HUES6 (cell line): Measurements from ENCODE around the gene OR51B6.
"Not testable (repeated sequence)": the region's sequence is repeated elsewhere in the genome, so short reads cannot be mapped to it uniquely, and the experiment has no call there.

ENCODE experiments used
- H3K27ac ChIP-seq: 2 replicates; pipeline ENCODE4 v1.7.0; 2013; ENCODE audit warnings: low read depth, mild to moderate bottlenecking, low read length, inconsistent platforms
- H3K27me3 ChIP-seq: 2 replicates; pipeline ENCODE4 v1.6.1; 2013; ENCODE audit warnings: low read length; ENCODE audit not compliant: control insufficient read depth, insufficient read depth
- H3K36me3 ChIP-seq: 2 replicates; pipeline ENCODE4 v1.6.1; 2013; ENCODE audit warnings: low read length; ENCODE audit not compliant: control insufficient read depth, insufficient read depth
- H3K4me1 ChIP-seq: 2 replicates; pipeline ENCODE4 v1.6.1; 2013; ENCODE audit warnings: low read length; ENCODE audit not compliant: control insufficient read depth, insufficient read depth
- H3K4me3 ChIP-seq: 2 replicates; pipeline ENCODE4 v1.5.1; 2013; ENCODE audit warnings: low read depth, low read length
- H3K9ac ChIP-seq: one replicate; pipeline ENCODE4 v1.6.1; 2013; ENCODE audit warnings: mild to moderate bottlenecking, low read length
- H3K9me3 ChIP-seq: 2 replicates; pipeline ENCODE4 v1.6.1; 2013; ENCODE audit warnings: low read depth, low read length; ENCODE audit not compliant: control insufficient read depth, insufficient read depth

The OR51B6 gene, protein sequence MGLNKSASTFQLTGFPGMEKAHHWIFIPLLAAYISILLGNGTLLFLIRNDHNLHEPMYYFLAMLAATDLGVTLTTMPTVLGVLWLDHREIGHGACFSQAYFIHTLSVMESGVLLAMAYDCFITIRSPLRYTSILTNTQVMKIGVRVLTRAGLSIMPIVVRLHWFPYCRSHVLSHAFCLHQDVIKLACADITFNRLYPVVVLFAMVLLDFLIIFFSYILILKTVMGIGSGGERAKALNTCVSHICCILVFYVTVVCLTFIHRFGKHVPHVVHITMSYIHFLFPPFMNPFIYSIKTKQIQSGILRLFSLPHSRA

DNA sequence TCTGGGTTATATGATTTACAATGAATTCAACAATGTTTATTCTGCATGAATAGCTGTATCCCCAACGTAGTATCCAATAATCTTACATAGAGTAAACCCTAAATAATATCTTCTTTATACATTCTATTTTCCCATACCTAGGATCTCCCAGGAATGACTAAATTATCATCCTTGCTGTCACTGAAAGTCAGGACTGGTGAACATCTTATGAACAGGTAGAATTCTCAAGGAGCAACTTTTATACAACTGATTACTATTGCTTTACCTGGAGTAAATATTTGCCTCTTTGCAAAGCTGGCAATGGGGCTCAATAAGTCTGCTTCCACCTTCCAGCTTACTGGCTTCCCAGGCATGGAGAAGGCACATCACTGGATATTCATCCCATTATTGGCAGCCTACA, at the start of gene OR51B6:
Gene OR51B6, plus strand, starts transcription at position 301 of the 400 bp plus-strand sequence. Its CDS starts 0 bp downstream, at position 301.
- no peak within 1 kb of the TSS for H3K4me3 ChIP-seq
- no peaks in the 10 kb centered on the region for H3K27me3 ChIP-seq
- no peak within 1 kb of the TSS for H3K27ac ChIP-seq
- no peaks in the 10 kb centered on the region for H3K9me3 ChIP-seq
- no peak within 1 kb of the TSS for H3K9ac ChIP-seq
- H3K36me3 ChIP-seq, result no peaks in the 10 kb centered on the region
- peaks cover 12% of the 10 kb centered on the region for H3K4me1 ChIP-seq

DNA sequence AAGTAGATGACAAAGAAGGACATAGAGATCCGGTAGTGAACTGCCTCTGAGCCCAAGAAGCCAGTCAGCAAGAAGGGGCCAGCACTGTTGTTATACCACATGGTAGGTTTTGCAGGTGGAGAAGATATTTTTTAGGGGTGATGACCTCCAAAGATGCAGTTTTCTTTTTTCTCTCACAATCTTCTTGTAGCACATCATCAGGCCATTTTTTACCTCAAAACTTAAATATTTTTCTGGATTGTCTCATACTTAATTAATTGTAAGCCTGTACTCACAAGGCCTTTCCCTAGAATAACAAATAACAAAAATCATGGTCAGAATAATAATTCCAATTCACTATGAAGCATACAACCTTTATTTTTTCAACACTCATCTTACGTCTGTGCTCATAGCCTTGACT, 49.5 kb upstream of the OR51B6 start, which contains the start of gene OR51B4:
Gene OR51B4, minus strand, starts transcription at position 101 of the 400 bp plus-strand sequence. Its CDS starts 0 bp downstream, at position 101.
- Histone ChIP-seq H3K4me1 (no peaks in the 10 kb centered on the region), H3K9ac (no peak within 1 kb of the TSS), H3K9me3 (no peaks in the 10 kb centered on the region), H3K27me3 (no peaks in the 10 kb centered on the region), H3K4me3 (no peak within 1 kb of the TSS), H3K27ac (no peak within 1 kb of the TSS), H3K36me3 (no peaks in the 10 kb centered on the region)

DNA sequence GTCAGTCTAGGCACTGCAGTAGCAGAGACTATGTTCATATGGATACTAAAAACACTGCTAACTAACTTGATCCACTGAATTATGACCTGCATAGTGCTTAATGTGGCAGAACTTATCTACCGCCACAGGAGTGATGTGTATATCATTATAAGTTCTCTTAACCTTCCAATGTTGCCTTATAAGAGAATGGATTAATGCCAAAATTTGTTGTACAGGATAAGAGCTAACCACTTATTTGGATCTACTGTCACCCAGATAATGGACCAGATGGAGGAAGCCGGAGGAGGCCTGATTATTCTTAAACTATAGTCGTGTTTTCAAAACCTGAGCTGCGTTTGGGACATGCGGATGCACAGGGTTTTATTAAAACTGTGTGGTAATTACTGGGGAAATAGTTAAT, 47.7 kb upstream of the OR51B6 start:
- no peak overlapping the region for H3K27ac ChIP-seq
- H3K27me3 ChIP-seq, result no peaks in the 10 kb centered on the region
- no peaks in the 10 kb centered on the region for H3K4me1 ChIP-seq
- H3K4me3 ChIP-seq, result no peak overlapping the region
- no peaks in the 10 kb centered on the region for H3K36me3 ChIP-seq
- H3K9ac ChIP-seq, result no peak overlapping the region
- H3K9me3 ChIP-seq, result no peaks in the 10 kb centered on the region

DNA sequence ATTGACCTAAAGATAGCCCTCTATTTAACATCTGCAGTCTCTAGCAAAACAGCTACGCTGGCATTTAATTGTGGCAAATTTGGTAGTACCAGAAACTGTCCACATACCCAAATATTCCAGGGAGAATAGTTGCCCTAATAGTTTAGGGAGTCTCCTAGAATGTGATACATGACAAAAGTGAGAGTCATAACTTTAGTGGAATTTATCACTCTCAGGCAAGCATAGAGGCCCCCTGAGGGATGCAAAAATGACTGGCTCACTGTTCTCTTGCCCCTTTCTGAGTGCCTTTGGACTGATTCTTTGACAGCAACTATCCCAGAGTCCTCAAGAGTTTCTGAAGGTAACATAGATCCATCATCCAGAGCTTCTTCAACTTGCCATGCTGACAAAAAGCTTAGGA, 47.3 kb upstream of the OR51B6 start:
- H3K4me3 ChIP-seq, result no peak overlapping the region
- H3K27me3 ChIP-seq, result no peaks in the 10 kb centered on the region
- H3K9me3 ChIP-seq, result no peaks in the 10 kb centered on the region
- H3K27ac ChIP-seq, result no peak overlapping the region
- no peaks in the 10 kb centered on the region for H3K36me3 ChIP-seq
- no peak overlapping the region for H3K9ac ChIP-seq
- H3K4me1 ChIP-seq, result no peaks in the 10 kb centered on the region

DNA sequence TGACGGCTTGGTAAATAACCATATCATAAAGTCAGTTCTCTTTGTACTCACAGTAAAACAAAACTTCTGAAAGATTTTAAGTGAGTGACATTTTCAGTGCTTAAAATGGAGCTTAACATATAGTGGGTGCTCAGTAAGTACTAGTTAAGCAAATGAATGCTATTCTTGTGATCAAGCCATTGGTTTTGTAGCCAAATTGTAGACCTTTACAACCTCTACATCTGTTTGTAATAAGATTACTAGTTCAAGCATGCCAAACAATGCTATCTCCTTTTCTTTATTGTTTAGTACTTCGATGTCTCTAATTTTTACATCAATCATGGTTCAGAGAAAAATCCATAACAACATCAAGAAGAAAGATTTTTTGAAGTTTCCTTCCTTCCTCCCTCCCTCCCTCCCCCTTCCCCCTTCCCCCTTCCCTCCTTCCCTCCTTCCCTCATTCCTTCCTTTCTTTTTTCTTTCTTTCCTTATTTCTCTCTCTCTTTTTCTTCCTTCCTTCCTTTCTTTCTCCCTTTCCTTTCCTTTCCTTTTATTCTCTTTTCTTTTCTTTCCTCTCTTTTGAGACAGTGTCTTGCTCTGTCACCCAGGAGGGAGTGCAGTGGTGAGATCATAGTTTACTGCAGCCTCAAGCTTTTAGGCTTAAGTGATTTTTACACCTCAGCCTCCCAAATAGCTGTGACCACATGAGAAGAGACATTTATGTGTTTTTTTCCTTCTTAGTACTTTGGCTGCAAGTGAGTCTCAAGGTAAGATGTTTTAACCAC, 43.9 kb upstream of the OR51B6 start:
- Histone ChIP-seq H3K27me3 (no peaks in the 10 kb centered on the region), H3K9ac (no peak overlapping the region), H3K9me3 (no peaks in the 10 kb centered on the region), H3K4me1 (no peaks in the 10 kb centered on the region), H3K4me3 (no peak overlapping the region), H3K36me3 (no peaks in the 10 kb centered on the region), H3K27ac (no peak overlapping the region)

DNA sequence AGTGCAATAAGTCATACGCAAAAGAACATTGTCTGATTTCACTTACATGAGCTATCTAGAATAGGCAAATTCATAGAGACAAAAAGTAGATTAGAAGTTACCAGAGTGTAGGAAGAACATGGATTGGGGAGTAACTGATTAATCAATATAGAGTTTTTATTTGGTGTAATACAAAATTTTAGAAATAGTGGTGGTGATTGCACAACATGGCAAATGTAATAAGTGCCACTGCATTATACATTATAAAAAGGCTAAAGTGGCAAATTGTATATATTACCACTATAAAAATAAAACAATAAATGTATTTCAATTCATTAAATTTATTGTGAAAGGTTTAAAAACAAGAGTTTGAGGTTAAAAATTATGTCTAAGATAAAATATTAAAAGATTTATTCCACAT, 40.9 kb upstream of the OR51B6 start:
- no peak overlapping the region for H3K27ac ChIP-seq
- H3K36me3 ChIP-seq, result no peaks in the 10 kb centered on the region
- no peak overlapping the region for H3K4me3 ChIP-seq
- H3K27me3 ChIP-seq, result no peaks in the 10 kb centered on the region
- H3K4me1 ChIP-seq, result no peaks in the 10 kb centered on the region
- H3K9me3 ChIP-seq, result no peaks in the 10 kb centered on the region
- no peak overlapping the region for H3K9ac ChIP-seq

DNA sequence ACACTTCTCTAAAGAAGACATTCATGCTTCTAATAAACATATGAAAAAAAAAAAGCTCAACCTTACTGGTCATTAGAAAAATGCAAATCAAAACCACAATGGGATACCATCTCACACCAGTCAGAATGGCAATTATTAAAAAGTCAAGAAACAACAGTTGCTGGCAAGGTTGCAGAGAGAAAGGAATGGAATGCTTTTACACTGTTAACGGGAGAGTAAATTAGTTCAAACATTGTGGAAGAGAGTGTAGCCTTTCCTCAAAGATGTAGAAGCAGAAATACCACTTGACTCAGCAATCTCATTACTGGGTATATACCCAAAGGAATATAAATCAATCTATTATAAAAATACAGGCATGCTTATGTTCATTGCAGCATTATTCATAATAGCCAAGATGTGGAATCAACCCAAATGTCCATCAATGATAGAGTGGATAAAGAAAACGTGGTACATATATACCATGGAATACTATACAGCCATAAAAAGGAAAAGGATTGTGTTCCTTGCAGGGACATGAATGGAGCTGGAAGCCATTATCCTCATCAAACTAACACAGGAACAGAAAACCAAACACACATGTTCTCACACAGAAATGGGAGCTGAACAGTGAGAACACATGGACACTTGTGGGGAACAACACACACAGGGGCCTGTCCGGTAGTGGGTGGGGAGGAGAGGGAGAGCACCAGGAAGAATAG, 37.8 kb upstream of the OR51B6 start:
- not testable (repeated sequence) for H3K9ac ChIP-seq, H3K4me3 ChIP-seq, H3K9me3 ChIP-seq, H3K27me3 ChIP-seq, H3K27ac ChIP-seq, H3K4me1 ChIP-seq, H3K36me3 ChIP-seq

DNA sequence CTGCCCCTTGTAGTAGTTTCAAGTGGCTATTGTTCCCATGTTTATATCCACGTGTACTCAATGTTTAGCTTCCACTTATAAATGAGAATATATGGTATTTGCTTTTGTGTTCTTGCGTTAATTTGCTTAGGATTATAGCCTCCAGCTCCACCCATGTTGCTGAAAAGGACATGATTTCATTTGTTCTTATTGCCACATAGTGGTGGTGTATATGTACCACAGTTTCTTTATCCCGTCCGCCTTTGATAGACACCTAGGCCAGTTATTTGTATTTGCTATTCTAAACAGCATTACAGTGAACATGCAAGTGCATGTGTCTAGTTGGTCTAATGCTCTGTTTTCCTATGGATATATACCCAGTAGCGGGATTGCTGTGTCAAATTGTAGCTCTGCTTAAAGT, 34.0 kb upstream of the OR51B6 start:
- no peak overlapping the region for H3K4me3 ChIP-seq
- no peaks in the 10 kb centered on the region for H3K27me3 ChIP-seq
- no peaks in the 10 kb centered on the region for H3K4me1 ChIP-seq
- H3K9ac ChIP-seq, result no peak overlapping the region
- H3K9me3 ChIP-seq, result no peaks in the 10 kb centered on the region
- no peak overlapping the region for H3K27ac ChIP-seq
- no peaks in the 10 kb centered on the region for H3K36me3 ChIP-seq

DNA sequence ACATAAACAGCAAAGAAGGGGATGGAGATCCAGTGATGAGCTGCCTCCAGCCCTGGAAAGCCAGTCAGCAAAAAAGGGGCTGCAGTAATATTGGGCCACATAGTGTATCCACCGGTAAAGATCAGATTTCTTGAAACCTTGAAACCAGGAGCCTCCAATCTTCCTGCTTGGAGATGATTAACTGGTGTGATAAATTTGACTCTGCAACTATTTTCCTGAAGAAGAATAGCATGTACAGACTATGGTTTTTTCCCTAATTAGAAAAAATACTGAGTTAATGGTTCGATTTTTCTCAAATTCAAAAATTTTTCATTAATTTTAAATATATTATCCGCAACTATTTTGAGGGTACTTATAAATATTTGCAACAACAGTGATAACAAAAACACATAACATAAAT, 27.1 kb upstream of the OR51B6 start, which contains the start of gene OR51B2:
Gene OR51B2, minus strand, starts transcription at position 101 of the 400 bp plus-strand sequence. Its CDS starts 0 bp downstream, at position 101.
- Histone ChIP-seq H3K4me3 (no peak within 1 kb of the TSS), H3K4me1 (no peaks in the 10 kb centered on the region), H3K27me3 (no peaks in the 10 kb centered on the region), H3K9ac (no peak within 1 kb of the TSS), H3K27ac (no peak within 1 kb of the TSS), H3K9me3 (no peaks in the 10 kb centered on the region), H3K36me3 (no peaks in the 10 kb centered on the region)

DNA sequence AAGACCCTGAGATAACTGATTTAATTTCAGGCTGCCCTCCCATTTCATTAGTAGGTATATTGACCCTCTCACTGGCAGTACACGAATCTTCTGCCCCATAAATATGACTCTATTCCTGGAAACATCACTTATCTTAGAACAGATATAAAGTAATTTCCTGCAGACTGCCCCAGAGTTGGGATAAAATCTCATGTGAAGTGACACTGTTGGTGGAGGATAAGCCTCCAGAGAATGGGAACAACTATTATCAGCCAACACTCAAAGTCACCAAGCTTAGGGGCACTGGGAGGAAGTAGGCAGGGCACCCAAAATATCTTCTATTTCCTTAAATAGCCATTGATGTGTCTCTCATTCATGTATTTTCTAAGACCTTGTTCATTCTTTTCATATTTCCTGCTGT, 16.1 kb upstream of the OR51B6 start:
- Histone ChIP-seq H3K4me3 (no peak overlapping the region), H3K36me3 (no peaks in the 10 kb centered on the region), H3K27ac (no peak overlapping the region), H3K27me3 (no peaks in the 10 kb centered on the region), H3K9ac (no peak overlapping the region), H3K4me1 (no peaks in the 10 kb centered on the region), H3K9me3 (no peaks in the 10 kb centered on the region)

DNA sequence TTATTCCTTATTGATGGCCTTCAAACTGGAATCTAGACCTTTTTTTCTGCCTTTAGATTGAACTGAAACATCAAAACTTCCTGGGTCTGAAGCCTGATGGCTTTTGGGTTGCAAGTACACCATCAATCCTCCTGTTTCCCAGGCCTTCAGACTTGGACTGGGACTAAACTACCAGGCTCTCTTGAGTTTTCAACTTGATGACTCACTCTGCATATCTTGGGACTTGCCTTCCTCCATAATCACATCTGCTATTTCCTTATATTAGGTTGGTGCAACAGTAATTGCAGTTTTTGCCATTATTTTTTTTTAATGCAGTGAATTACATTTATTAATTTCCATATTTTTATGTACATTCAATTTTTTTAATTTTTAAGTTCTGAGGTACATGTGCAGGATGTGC, 15.0 kb upstream of the OR51B6 start:
- Histone ChIP-seq H3K27me3 (no peaks in the 10 kb centered on the region), H3K4me1 (no peaks in the 10 kb centered on the region), H3K36me3 (no peaks in the 10 kb centered on the region), H3K4me3 (no peak overlapping the region), H3K9me3 (no peaks in the 10 kb centered on the region), H3K27ac (no peak overlapping the region), H3K9ac (no peak overlapping the region)
